ENCODE results near the gene ACOT7.
A peak's percentile ranks its signal among the peaks of the same experiment; 100 is the strongest.

Gene ACOT7

GRCh38 chr1:6392809-6393399 lies 663 bp downstream of the ACOT7 start:
- Histone ChIP-seq H3K27me3 (replicated peaks) (no peaks in the 10 kb centered on the region), H3K27ac (peak overlapping the region; percentile 93), H3K36me3 (replicated peaks) (no peaks in the 10 kb centered on the region), H3K4me3 (ENCODE audit: low read depth, low read length) (peak overlapping the region; percentile 65)
- no peak for TF ChIP-seq CTCF (IDR thresholded peaks at IDR 0.05; ENCODE audit: low read depth, low read length, missing control alignments)
- in situ Hi-C loops (cut with HindIII; ENCODE audit: low pct_ligation_motif_present, low sequenced_read_pairs), result no loop called here
- no peak for DNase-seq

GRCh38 chr1:6391951-6392808 lies 1.4 kb downstream of the ACOT7 start:
- no peak for DNase-seq
- in situ Hi-C loops (cut with HindIII; ENCODE audit: low pct_ligation_motif_present, low sequenced_read_pairs), result no loop called here
- no peaks in the 10 kb centered on the region for H3K27me3 ChIP-seq (replicated peaks)
- no peak overlapping the region for H3K27ac ChIP-seq
- H3K4me3 ChIP-seq (ENCODE audit: low read depth, low read length), result peak overlapping the region; percentile 65
- no peaks in the 10 kb centered on the region for H3K36me3 ChIP-seq (replicated peaks)
- TF ChIP-seq CTCF (IDR thresholded peaks at IDR 0.05; ENCODE audit: low read depth, low read length, missing control alignments), result no peak

- no peak for DNase-seq
- in situ Hi-C loops (cut with HindIII; ENCODE audit: low pct_ligation_motif_present, low sequenced_read_pairs), result no loop called here
- Histone ChIP-seq H3K27me3 (replicated peaks) (no peaks in the 10 kb centered on the region), H3K4me3 (ENCODE audit: low read depth, low read length) (no peak overlapping the region), H3K27ac (no peak overlapping the region), H3K36me3 (replicated peaks) (no peaks in the 10 kb centered on the region)
- no peak for TF ChIP-seq CTCF (IDR thresholded peaks at IDR 0.05; ENCODE audit: low read depth, low read length, missing control alignments)
These were observed 3.6 kb downstream of the ACOT7 start for GRCh38 chr1:6389971-6390370.

DNA sequence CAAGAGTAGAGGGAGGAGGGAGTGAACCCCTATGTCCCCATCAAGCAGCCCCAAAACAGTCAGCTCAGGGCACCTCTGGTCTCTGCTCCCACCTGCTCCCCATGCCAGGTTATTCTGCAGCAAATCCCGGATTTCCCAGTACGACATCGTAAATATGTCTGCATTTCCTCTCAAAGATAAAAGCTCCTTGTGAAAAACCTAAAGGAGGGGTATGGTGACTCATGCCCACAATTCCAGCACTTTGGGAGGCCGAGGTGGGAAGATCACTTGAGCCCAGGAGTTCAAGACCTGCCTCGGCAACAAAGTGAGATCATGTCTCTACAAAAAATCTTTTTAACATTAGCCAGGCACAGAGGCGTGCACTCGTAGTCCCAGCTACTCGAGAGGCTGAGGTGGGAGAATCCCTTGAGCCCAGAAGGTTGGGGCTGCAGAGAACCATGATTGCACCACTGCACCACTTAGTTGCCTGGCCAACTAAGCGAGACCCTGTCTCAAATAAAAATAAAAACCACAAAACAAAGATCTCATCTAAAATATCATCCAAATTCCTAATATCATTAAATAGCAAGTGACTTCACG lies 7.1 kb downstream of the ACOT7 start:
- Histone ChIP-seq H3K36me3 (replicated peaks) (no peaks in the 10 kb centered on the region), H3K27me3 (replicated peaks) (no peaks in the 10 kb centered on the region), H3K4me3 (ENCODE audit: low read depth, low read length) (no peak overlapping the region), H3K27ac (peak overlapping the region; percentile 58)
- in situ Hi-C loops (cut with HindIII; ENCODE audit: low pct_ligation_motif_present, low sequenced_read_pairs), result no loop called here
- no peak for TF ChIP-seq CTCF (IDR thresholded peaks at IDR 0.05; ENCODE audit: low read depth, low read length, missing control alignments)
- no peak for DNase-seq

- Histone ChIP-seq H3K4me3 (ENCODE audit: low read depth, low read length) (peak overlapping the region; percentile 50), H3K36me3 (replicated peaks) (no peaks in the 10 kb centered on the region), H3K27ac (peak overlapping the region; percentile 58), H3K27me3 (replicated peaks) (no peaks in the 10 kb centered on the region)
- peak; percentile 74 for DNase-seq
- no peak for TF ChIP-seq CTCF (IDR thresholded peaks at IDR 0.05; ENCODE audit: low read depth, low read length, missing control alignments)
- in situ Hi-C loops (cut with HindIII; ENCODE audit: low pct_ligation_motif_present, low sequenced_read_pairs), result no loop called here
These were observed 7.9 kb downstream of the ACOT7 start for GRCh38 chr1:6385488-6386191.
